Activated naive CD4-positive, alpha-beta T cell treated with anti-CD3 and anti-CD28 coated beads, Interleukin-2, amount 10 ng/mL, durations not matched to agents 7 days and 5 days (primary cell): Measurements from ENCODE around the gene NR1H3.

ENCODE experiments used
- CTCF ChIA-PET: fragments of 350-600 bp; sonication (Branson Sonifier 250); formaldehyde crosslinking; loops from one replicate; lab custom pipeline; 2021; ENCODE audit warnings: antibody characterized with exemption; lab: Charles Lee
- DNase-seq: peaks from one replicate; pipeline ENCODE4 v3.0.0-alpha.2; 2020
- H3K27ac Mint-ChIP-seq: one replicate; pipeline ENCODE4 v1.8.0; 2021; ENCODE audit warnings: mild to moderate bottlenecking, moderate library complexity, mixed read lengths
- H3K27me3 Mint-ChIP-seq: one replicate; pipeline ENCODE4 v1.8.0; 2021; ENCODE audit warnings: mild to moderate bottlenecking, mixed read lengths
- H3K36me3 Mint-ChIP-seq: one replicate; pipeline ENCODE4 v1.8.0; 2021; ENCODE audit warnings: mixed read lengths
- H3K4me1 Mint-ChIP-seq: one replicate; pipeline ENCODE4 v1.8.0; 2021; ENCODE audit warnings: mixed read lengths
- H3K4me3 Mint-ChIP-seq: one replicate; pipeline ENCODE4 v1.8.0; 2021; ENCODE audit warnings: mild to moderate bottlenecking, moderate library complexity, mixed read lengths
- H3K9me3 Mint-ChIP-seq: one replicate; pipeline ENCODE4 v1.8.0; 2021; ENCODE audit warnings: mixed read lengths

NR1H3 gene

DNA sequence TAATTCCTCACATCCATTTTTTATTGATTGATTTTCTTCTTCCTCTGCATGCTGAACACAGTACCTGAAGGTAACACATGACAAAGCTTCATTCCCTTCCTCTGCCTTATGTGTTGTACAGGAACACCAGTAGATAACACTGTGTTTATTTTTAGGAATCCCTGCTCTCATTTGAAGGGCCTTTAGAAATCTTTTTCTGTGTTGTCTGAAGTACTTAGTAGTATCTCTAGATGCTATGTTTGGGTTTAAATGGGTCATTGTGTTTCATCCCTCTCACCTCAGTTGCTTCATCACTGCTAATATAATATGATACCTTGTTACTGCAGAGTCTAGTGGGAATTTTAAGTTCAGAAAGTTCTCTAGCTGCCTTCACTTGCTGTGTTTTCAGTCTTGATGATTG is 22.3 kb downstream of the NR1H3 start:
- Mint-ChIP-seq H3K4me1 (no peaks in the 10 kb centered on the region), H3K9me3 (no peaks in the 10 kb centered on the region), H3K36me3 (peaks cover 69% of the 10 kb centered on the region), H3K27ac (no peak overlapping the region), H3K4me3 (no peak overlapping the region), H3K27me3 (no peaks in the 10 kb centered on the region)
- CTCF ChIA-PET, result interaction anchor here (1.0 kb wide), 2 partner anchors 9 to 20 kb away, joined by 3 to 5 read pairs; no protein-coding TSS in a partner anchor
- DNase-seq, result no peak

DNA sequence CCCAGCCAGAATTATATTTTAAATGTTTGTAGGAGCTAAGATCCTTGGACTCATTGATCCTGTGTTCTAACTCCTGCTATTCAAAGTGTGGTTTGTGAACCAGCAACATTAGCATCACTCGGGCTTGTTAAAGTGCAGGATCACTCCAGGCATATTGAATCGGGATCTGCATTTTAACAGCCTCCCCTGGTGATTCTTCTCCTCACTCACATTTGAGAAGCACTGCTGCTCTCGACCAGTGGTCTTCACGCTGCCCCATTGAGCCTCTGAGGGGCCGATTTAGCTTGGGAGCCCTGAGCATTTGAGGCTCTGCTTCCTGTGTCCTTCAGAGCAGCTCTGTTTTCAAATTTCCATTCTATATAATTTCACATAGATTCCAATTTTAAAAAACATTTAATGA is 23.1 kb downstream of the NR1H3 start:
- peaks cover 71% of the 10 kb centered on the region for H3K36me3 Mint-ChIP-seq
- CTCF ChIA-PET, result interaction anchor here (1.0 kb wide), 2 partner anchors 10 to 21 kb away, joined by 3 to 5 read pairs; no protein-coding TSS in a partner anchor
- H3K9me3 Mint-ChIP-seq, result no peaks in the 10 kb centered on the region
- no peaks in the 10 kb centered on the region for H3K27me3 Mint-ChIP-seq
- H3K27ac Mint-ChIP-seq, result no peak overlapping the region
- no peaks in the 10 kb centered on the region for H3K4me1 Mint-ChIP-seq
- no peak for DNase-seq
- no peak overlapping the region for H3K4me3 Mint-ChIP-seq

DNA sequence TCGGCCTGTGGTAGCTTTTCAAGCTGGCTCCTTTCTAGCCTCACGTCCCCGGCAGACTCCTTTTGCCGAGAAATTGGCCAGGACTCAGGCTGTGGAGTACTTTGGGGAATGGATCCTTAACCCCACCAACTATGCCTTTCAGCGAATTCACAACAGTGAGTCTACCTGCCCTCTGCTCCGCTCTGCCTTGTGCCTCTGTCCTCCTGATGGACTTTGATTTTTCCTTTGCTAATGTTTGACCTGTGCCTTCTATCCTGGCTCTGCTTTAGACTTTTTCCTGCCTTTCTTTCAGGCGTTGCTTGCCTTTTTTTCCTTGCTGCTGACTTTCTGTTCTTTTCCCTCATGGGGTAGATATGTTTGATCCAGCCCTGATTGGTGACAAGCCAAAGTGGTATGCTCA is 24.7 kb downstream of the NR1H3 start:
- H3K36me3 Mint-ChIP-seq, result peaks cover 67% of the 10 kb centered on the region
- no peak overlapping the region for H3K4me3 Mint-ChIP-seq
- H3K27me3 Mint-ChIP-seq, result no peaks in the 10 kb centered on the region
- H3K4me1 Mint-ChIP-seq, result no peaks in the 10 kb centered on the region
- CTCF ChIA-PET, result no interaction called here
- no peak for DNase-seq
- no peaks in the 10 kb centered on the region for H3K9me3 Mint-ChIP-seq
- H3K27ac Mint-ChIP-seq, result no peak overlapping the region

DNA sequence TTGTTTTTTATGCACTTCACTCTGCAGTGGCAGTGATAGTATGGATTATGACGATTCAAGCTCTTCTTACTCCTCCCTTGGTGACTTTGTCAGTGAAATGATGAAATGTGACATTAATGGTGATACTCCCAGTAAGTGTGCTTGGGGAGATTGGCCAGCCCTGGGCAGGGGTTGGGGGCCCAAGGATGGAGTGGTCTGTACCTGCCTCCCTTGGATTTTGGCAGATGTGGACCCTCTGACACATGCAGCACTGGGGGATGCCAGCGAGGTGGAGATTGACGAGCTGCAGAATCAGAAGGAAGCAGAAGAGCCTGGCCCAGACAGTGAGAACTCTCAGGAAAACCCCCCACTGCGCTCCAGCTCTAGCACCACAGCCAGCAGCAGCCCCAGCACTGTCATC is 26.4 kb downstream of the NR1H3 start:
- H3K4me1 Mint-ChIP-seq, result no peaks in the 10 kb centered on the region
- H3K27me3 Mint-ChIP-seq, result no peaks in the 10 kb centered on the region
- peaks cover 66% of the 10 kb centered on the region for H3K36me3 Mint-ChIP-seq
- no peak overlapping the region for H3K27ac Mint-ChIP-seq
- CTCF ChIA-PET, result no interaction called here
- no peak overlapping the region for H3K4me3 Mint-ChIP-seq
- H3K9me3 Mint-ChIP-seq, result no peaks in the 10 kb centered on the region
- DNase-seq, result no peak

DNA sequence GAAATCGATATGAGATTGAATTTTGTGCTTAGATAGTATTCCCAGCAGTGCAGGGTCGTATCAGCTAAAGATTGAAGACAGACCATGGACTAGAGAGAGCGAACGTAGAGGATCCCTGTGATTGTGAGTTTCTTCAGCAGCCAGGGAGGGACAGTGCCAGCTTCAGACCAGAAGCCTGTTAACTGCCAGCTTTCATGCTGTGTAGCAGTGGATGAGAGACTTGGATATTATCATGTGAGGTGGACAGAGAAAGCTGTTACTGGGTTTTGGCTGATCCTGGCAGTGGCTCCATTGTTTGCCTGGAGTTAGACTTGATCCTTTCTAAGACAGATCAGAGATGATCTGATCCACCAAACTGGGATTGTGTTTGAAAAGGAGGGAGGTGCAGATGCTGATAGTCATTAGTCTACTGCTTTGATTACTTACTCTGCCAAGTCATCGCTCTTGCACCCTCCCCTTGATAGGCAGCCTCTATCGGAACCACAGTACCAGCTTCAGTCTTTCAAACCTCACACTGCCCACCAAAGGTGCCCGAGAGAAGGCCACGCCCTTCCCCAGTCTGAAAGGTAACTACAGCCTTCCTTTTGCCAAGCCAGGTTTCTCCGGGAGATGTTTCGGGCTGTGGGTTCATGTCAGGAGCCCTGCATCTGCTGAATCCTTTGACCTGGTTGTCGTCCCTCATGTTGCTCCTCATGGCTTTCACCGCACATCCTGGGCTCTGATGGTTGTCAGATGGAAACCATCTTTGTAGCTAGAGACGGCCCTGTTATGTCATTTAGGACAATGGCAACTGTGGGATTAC is 28.4 kb downstream of the NR1H3 start:
- no peaks in the 10 kb centered on the region for H3K9me3 Mint-ChIP-seq
- no peak overlapping the region for H3K27ac Mint-ChIP-seq

DNA sequence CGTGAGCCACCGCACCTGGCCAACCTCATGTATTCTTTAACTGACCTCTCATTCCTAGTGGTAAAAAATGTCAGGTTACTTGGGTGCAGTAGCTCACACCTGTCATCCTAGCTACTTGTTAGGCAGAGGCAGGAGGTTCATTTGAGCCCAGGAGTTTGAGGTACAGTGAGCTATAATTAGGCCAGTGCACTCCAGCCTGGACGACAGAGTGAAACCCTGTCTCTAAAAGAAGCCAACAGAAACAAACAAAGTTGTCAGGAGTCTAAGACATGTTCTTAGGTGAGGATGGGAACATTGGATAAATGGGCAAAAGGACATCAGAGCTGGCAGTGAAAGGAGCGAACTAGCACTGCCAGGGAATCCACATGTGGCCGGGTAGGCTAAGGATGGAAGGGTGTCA is 30.3 kb downstream of the NR1H3 start:
- CTCF ChIA-PET, result interaction anchor here (1.2 kb wide), 1 partner anchor 29 kb away, joined by 4 read pairs; no protein-coding TSS in a partner anchor
- Mint-ChIP-seq H3K27ac (no peak overlapping the region), H3K36me3 (peaks cover 84% of the 10 kb centered on the region), H3K4me1 (no peaks in the 10 kb centered on the region), H3K27me3 (no peaks in the 10 kb centered on the region), H3K9me3 (no peaks in the 10 kb centered on the region), H3K4me3 (no peak overlapping the region)
- no peak for DNase-seq

More for the DNA sequence above, 28.4 kb downstream of the NR1H3 start:
- no peaks in the 10 kb centered on the region for H3K4me1 Mint-ChIP-seq
- peaks cover 74% of the 10 kb centered on the region for H3K36me3 Mint-ChIP-seq
- CTCF ChIA-PET, result no interaction called here
- no peak for DNase-seq
- no peaks in the 10 kb centered on the region for H3K27me3 Mint-ChIP-seq
- no peak overlapping the region for H3K4me3 Mint-ChIP-seq

DNA sequence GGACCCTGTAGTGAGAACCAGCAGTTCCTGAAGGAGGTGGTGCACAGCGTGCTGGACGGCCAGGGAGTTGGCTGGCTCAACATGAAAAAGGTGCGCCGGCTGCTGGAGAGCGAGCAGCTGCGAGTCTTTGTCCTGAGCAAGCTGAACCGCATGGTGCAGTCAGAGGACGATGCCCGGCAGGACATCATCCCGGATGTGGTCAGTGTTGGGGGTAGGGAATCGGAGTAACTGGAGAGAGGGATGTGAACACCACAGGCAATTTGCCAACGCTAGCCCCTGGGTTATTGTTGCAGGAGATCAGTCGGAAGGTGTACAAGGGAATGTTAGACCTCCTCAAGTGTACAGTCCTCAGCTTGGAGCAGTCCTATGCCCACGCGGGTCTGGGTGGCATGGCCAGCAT is 32.1 kb downstream of the NR1H3 start:
- CTCF ChIA-PET, result no interaction called here
- Mint-ChIP-seq H3K9me3 (no peaks in the 10 kb centered on the region), H3K4me3 (no peak overlapping the region), H3K27me3 (no peaks in the 10 kb centered on the region), H3K4me1 (no peaks in the 10 kb centered on the region), H3K36me3 (peaks cover 79% of the 10 kb centered on the region), H3K27ac (no peak overlapping the region)
- DNase-seq, result no peak

DNA sequence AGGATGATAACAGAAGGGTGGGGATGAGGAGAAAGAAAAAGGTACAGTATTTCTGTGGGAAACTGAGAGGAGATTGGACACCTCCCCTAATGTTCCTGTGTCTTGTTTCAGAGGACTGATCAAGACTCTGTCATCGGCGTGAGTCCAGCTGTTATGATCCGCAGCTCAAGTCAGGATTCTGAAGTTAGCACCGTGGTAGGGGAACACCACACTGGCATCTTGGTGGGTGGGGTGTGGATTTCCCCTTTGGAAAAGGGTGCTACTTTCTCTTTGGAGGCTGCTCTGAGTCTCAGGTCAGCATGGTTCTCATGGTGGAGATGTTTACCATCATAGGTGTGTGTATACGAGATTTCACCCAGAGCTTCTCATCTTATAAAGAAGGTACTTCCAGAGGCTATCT is 37.6 kb downstream of the NR1H3 start:
- Mint-ChIP-seq H3K4me1 (no peaks in the 10 kb centered on the region), H3K36me3 (peaks cover 78% of the 10 kb centered on the region), H3K4me3 (no peak overlapping the region), H3K27me3 (no peaks in the 10 kb centered on the region), H3K27ac (no peak overlapping the region), H3K9me3 (no peaks in the 10 kb centered on the region)
- CTCF ChIA-PET, result no interaction called here
- DNase-seq, result no peak

DNA sequence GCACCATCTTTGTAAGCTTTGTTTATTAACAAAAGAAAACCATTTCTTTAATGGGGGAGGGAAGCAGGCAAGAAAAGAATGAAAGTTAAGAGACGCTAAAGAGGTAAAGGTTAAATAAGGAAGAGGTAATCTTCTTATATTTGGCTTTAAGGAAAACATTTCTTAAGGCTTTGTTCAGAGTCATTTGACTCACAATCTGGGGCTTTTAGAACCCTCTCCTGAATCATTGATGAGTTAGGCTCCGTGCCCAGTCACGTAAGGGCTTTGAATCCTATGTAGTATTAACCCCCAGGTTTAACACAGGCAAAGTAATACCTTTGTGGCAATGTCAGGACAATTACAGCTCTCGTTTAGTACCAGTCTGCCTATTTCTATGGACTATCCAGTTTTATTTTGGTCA is 38.2 kb downstream of the NR1H3 start:
- H3K4me3 Mint-ChIP-seq, result no peak overlapping the region
- H3K36me3 Mint-ChIP-seq, result peaks cover 77% of the 10 kb centered on the region
- no peak for DNase-seq
- CTCF ChIA-PET, result no interaction called here
- no peaks in the 10 kb centered on the region for H3K4me1 Mint-ChIP-seq
- no peaks in the 10 kb centered on the region for H3K9me3 Mint-ChIP-seq
- no peaks in the 10 kb centered on the region for H3K27me3 Mint-ChIP-seq
- no peak overlapping the region for H3K27ac Mint-ChIP-seq

DNA sequence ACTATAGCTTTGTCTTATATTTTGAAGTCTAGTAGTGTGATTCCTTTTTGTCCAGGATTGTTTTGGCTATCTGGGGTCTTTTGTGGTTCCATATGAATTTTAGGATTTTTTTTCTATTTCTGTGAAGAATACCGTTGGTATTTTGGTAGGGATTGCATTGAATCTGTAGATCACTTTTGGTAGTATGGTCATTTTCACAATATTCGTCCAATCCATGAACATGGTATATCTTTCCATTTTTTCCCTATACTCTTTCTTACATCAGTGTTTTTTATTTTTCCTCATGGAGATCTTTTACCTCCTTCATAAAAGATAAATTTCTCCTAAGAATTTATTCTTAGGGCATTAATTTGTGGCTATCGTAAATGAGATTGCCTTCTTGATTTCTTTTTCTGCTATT is 41.3 kb downstream of the NR1H3 start:
- Mint-ChIP-seq H3K4me1 (peaks cover 7% of the 10 kb centered on the region), H3K27ac (no peak overlapping the region), H3K9me3 (peaks cover 12% of the 10 kb centered on the region), H3K27me3 (no peaks in the 10 kb centered on the region), H3K4me3 (no peak overlapping the region), H3K36me3 (peaks cover 79% of the 10 kb centered on the region)
- DNase-seq, result no peak
- CTCF ChIA-PET, result no interaction called here

DNA sequence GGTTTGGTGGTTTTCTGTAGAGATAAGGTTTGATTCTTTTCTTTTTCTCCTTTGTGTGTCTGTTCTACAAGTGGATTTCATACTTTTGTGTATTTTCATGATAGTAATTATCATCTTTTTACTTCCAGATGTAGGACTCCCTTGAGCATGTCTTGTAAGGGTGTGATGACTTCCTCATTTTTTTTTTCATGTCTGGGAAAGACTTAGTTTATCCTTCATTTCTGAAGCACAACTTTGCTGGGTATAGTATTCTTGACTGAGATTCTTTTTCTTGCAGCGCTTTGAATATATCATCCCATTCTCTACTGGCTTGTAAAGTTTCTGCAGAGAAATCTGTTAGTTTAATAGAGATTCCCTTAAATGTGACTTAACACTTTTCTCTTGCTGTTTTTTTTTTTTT is 45.1 kb downstream of the NR1H3 start:
- H3K9me3 Mint-ChIP-seq, result peaks cover 12% of the 10 kb centered on the region
- H3K4me3 Mint-ChIP-seq, result no peak overlapping the region
- peaks cover 7% of the 10 kb centered on the region for H3K4me1 Mint-ChIP-seq
- peaks cover 71% of the 10 kb centered on the region for H3K36me3 Mint-ChIP-seq
- DNase-seq, result no peak
- H3K27me3 Mint-ChIP-seq, result no peaks in the 10 kb centered on the region
- CTCF ChIA-PET, result no interaction called here
- no peak overlapping the region for H3K27ac Mint-ChIP-seq

DNA sequence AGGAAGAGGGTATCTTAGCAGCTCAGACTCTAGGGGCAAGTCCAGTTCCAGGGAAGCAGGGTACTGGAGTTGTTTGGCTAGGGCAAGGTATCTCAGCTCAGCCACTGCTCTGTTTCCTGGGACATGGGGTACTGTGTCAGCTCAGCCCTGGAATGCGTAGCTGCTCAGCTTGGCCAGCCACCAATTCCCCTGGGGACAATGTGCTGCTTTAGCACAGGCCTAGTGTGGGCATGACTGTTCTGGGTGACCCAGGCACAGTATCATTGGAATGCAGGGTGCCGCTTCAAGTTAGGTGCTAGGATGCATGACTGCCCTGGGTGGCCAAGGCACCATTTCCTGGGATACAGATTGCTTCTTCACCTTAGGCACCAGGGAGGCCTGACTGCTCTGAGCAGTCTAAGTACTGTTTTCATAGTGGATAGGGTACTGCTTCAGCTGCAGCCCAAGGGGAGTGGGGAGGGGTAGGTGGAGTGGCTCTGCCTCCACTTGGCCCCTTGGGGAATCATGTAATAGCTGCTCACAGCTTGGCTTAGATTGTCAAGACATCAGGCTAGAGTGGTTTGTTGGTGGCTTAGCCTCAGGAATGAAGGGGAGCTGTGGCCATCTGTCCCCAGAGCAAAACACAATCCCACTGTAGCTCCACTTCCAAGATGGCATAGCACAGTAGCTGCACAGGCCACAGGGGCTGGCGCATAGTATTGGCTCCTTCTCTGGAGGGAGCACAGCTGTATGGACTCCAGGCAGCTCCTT is 48.1 kb downstream of the NR1H3 start:
- Mint-ChIP-seq H3K27ac (no peak overlapping the region), H3K36me3 (peaks cover 59% of the 10 kb centered on the region)

DNA sequence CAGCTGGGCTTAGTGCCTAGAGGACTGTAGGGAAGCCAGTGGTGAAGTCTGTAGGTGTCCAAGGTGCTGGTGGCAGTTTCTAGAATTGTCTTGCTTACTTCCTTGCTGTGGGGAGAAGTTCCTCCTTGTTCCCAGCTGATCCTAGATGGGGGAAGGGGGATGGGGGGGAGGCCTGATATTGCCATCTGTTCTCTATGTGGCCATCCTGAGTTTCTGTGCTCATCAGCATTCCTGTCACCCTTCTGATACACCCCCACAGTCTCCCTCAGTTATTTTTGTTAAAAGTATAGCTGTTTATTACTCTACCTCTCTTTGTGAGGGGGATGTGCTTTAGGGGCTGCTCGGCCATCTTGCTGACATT is 48.7 kb downstream of the NR1H3 start:
- H3K27ac Mint-ChIP-seq, result no peak overlapping the region
- peaks cover 5% of the 10 kb centered on the region for H3K4me1 Mint-ChIP-seq
- H3K4me3 Mint-ChIP-seq, result no peak overlapping the region
- peaks cover 60% of the 10 kb centered on the region for H3K36me3 Mint-ChIP-seq
- peaks cover 11% of the 10 kb centered on the region for H3K9me3 Mint-ChIP-seq
- CTCF ChIA-PET, result interaction anchor here (0.7 to 1.2 kb wide), 3 partner anchors 16 to 106 kb away, joined by 3 read pairs; no protein-coding TSS in a partner anchor
- H3K27me3 Mint-ChIP-seq, result no peaks in the 10 kb centered on the region
- no peak for DNase-seq

More for the DNA sequence above, 48.1 kb downstream of the NR1H3 start:
- CTCF ChIA-PET, result interaction anchor here (0.5 to 1.2 kb wide), 4 partner anchors 16 to 143 kb away, joined by 3 read pairs; no protein-coding TSS in a partner anchor
- Mint-ChIP-seq H3K27me3 (no peaks in the 10 kb centered on the region), H3K4me3 (no peak overlapping the region), H3K9me3 (peaks cover 12% of the 10 kb centered on the region), H3K4me1 (peaks cover 7% of the 10 kb centered on the region)
- DNase-seq, result no peak

DNA sequence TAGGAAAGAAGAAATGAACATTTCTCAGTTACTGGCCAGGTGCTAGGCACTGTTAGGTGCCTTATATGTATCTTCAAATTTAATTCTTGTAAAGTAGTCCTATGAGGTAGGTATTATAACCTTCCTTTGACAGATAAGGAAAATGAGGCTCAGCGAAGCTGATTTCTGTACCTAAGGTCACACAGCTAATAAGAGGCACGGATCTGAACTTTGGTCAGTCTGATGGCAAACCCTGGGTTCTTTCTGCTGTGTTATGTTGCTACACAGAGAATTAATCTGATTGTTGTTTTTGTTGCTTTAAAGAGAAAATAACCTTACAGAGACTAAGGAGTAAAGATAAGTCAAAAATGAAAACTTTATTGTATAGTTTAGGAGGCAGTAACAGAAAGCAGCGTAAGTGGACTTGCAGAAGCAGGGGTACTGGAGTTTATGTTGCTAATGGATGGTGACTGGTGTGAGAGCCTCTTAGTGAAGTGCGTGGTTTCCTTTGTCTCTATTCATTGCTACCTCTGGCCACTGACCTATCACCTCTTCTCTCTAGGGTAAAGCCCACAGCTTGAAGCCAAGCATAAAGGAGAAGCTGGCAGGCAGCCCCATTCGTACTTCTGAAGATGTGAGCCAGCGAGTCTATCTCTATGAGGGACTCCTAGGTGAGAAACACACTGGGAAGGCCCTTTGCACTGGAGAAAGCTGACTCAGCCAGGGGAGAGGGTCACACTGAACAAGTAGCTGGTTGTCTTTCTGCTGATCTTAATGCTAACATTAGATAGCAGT is 50.4 kb downstream of the NR1H3 start:
- DNase-seq, result no peak
- CTCF ChIA-PET, result interaction anchor here (1.6 kb wide), 1 partner anchor 16 kb away, joined by 3 read pairs; no protein-coding TSS in a partner anchor
- Mint-ChIP-seq H3K27ac (no peak overlapping the region), H3K4me1 (no peaks in the 10 kb centered on the region), H3K36me3 (peaks cover 53% of the 10 kb centered on the region), H3K27me3 (no peaks in the 10 kb centered on the region), H3K9me3 (peaks cover 2% of the 10 kb centered on the region), H3K4me3 (no peak overlapping the region)
